Measurements from ENCODE around the gene KRTAP21-3.
"Not testable (repeated sequence)": the region's sequence is repeated elsewhere in the genome, so short reads cannot be mapped to it uniquely, and the experiment has no call there.

The KRTAP21-3 gene, protein sequence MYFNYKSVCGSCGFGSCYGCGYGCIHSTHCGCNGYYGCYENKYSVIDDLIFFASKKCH

DNA sequence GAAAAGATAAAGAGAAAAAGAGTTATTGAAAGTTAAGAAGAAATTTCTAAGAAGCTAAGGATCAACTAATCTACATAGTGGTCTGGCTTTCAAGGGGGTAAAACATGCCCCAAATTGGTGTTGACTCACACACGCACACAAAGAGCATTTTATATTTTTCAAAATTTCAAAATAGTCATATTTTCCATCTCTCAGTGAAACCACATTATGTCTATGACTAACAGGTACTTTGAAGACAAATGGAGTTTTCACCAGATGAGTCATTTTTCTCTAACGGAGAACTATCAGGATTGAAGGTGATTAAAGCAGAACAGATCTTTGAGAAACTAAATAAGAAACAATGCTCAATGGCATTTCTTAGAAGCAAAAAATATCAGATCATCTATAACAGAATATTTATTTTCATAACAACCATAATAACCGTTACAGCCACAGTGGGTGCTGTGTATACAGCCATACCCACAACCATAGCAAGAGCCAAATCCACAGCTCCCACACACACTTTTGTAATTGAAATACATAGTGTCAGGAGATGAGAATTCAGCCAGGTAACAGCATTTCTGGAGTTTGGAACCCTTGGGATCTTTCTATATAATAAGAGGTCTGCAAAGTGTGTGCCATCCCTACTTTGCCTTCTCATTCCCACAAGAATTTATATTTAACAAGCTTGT lies at the start of gene KRTAP21-3:
TSS of gene KRTAP21-3 (minus strand) at position 539 of the 671 bp plus-strand sequence. CDS start at position 521, 18 bp downstream.
- DNase-seq (ENCODE audit: low spot score in 2 of 2) = no peak
- Mint-ChIP-seq H3K4me1 (no peaks in the 10 kb centered on the region), H3K4me3 (no peak within 1 kb of the TSS), H3K9me3 (no peaks in the 10 kb centered on the region), H3K36me3 (ENCODE audit: insufficient read depth) (no peaks in the 10 kb centered on the region), H3K27ac (ENCODE audit: low read depth) (no peak within 1 kb of the TSS), H3K27me3 (no peaks in the 10 kb centered on the region)
- ATAC-seq (replicated peaks; ENCODE audit: extremely low read depth, poor library complexity, severe bottlenecking) = no peak

DNA sequence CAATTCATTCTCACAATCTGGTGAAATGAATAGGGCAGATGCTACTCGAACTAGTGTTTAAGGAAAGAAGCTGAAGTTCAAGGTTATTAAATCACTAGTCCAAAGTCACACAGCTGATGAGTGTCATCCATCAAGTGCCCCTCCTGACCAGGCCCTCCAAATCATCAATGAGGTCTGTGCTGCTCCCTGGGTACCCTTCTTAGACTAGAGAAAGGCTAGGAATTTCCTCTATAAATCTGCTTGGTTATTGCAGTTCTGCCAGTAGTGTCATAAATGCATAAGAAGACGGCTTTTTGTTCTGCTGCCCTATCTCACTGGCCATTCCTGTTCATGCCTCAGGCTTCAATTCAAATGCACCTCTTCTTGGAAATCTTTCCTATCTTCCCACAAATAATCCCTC lies 42.2 kb upstream of the KRTAP21-3 start:
- Mint-ChIP-seq H3K27ac (ENCODE audit: low read depth) (no peak overlapping the region), H3K36me3 (ENCODE audit: insufficient read depth) (no peaks in the 10 kb centered on the region), H3K9me3 (peaks cover 5% of the 10 kb centered on the region), H3K27me3 (peaks cover 11% of the 10 kb centered on the region), H3K4me1 (no peaks in the 10 kb centered on the region), H3K4me3 (no peak overlapping the region)
- ATAC-seq (replicated peaks; ENCODE audit: extremely low read depth, poor library complexity, severe bottlenecking) (no peak), DNase-seq (ENCODE audit: low spot score in 2 of 2) (no peak)

DNA sequence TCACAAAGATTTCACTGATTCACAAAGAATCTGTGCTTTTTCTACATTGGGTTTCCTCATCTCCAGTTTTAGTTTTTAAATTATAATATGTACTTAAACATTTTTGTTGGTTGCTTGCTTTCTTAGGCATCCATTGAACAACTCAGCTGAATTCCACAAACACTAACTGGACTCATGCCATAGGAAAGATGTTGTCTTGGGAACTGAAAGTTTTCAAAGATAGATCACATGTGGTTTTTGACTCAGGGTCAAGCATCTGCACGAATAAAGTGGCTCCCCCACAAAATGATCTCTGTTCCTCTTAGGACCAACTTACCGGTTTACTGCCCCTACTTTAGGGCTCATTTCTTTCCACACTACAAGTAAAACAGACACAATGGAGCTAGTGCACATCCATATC lies 39.7 kb upstream of the KRTAP21-3 start:
- H3K36me3 Mint-ChIP-seq (ENCODE audit: insufficient read depth) = no peaks in the 10 kb centered on the region
- H3K4me1 Mint-ChIP-seq = no peaks in the 10 kb centered on the region
- H3K27me3 Mint-ChIP-seq = peaks cover 13% of the 10 kb centered on the region
- ATAC-seq (replicated peaks; ENCODE audit: extremely low read depth, poor library complexity, severe bottlenecking) (no peak), DNase-seq (ENCODE audit: low spot score in 2 of 2) (no peak)
- H3K4me3 Mint-ChIP-seq = no peak overlapping the region
- peaks cover 5% of the 10 kb centered on the region for H3K9me3 Mint-ChIP-seq
- no peak overlapping the region for H3K27ac Mint-ChIP-seq (ENCODE audit: low read depth)

DNA sequence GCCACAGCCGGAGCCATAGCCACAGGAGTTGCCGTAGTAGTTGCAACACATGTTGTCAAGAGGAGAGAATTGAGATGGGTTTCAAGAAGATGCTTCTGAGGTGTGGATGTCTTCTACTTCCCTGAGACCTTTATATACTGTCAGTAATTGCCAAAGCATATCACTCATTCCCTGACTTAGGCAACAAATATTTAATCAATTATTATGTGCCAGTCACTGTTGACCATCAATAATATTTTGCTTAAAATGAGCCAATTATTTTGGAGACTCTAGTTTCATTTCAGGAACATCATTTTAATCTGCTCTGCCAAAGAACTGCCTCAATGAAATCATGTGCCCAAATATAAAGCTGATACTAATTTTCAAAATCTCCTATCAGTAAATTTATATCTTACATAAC lies 36.8 kb upstream of the KRTAP21-3 start, which contains the start of gene KRTAP21-1:
TSS of gene KRTAP21-1 (minus strand) at position 101 of the 400 bp plus-strand sequence. CDS start at position 51, 50 bp downstream.
- ATAC-seq (replicated peaks; ENCODE audit: extremely low read depth, poor library complexity, severe bottlenecking); H3K4me1 Mint-ChIP-seq; H3K27ac Mint-ChIP-seq (ENCODE audit: low read depth); DNase-seq (ENCODE audit: low spot score in 2 of 2); H3K36me3 Mint-ChIP-seq (ENCODE audit: insufficient read depth); H3K4me3 Mint-ChIP-seq: not testable (repeated sequence)
- Mint-ChIP-seq H3K27me3 (peaks cover 13% of the 10 kb centered on the region), H3K9me3 (peaks cover 10% of the 10 kb centered on the region)

GRCh38 chr21:30747159-30747558 lies 28.6 kb upstream of the KRTAP21-3 start, which contains the start of gene KRTAP21-2:
Gene KRTAP21-2, minus strand, starts transcription at chr21:30747259. Its CDS starts 57 bp downstream, at chr21:30747202.
- H3K27me3 Mint-ChIP-seq = no peaks in the 10 kb centered on the region
- no peak for ATAC-seq (replicated peaks; ENCODE audit: extremely low read depth, poor library complexity, severe bottlenecking)
- H3K4me3 Mint-ChIP-seq = no peak within 1 kb of the TSS
- H3K27ac Mint-ChIP-seq (ENCODE audit: low read depth) = no peak within 1 kb of the TSS
- H3K9me3 Mint-ChIP-seq = peaks cover 4% of the 10 kb centered on the region
- no peaks in the 10 kb centered on the region for H3K36me3 Mint-ChIP-seq (ENCODE audit: insufficient read depth)
- DNase-seq (ENCODE audit: low spot score in 2 of 2) = no peak
- no peaks in the 10 kb centered on the region for H3K4me1 Mint-ChIP-seq

DNA sequence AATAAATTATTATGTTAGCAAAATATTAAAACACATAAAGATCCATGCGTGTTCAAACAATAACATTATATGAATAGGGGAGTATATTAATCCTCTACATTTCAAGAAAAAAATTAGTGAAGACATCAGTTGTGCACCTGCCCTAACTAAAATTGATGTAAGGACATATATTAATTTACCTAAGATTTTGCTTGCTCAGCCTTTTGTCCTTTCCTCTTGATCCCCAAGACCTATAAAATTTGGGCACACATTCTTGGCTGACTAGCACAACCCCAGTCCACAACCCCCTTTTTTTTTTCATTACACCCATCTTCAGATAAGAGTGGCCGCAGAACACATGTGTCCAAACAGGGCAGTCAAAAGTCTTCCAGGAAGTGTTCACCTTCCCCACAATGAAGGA lies 21.9 kb upstream of the KRTAP21-3 start:
- ATAC-seq (replicated peaks; ENCODE audit: extremely low read depth, poor library complexity, severe bottlenecking) (no peak), DNase-seq (ENCODE audit: low spot score in 2 of 2) (no peak)
- no peaks in the 10 kb centered on the region for H3K36me3 Mint-ChIP-seq (ENCODE audit: insufficient read depth)
- no peak overlapping the region for H3K4me3 Mint-ChIP-seq
- no peak overlapping the region for H3K27ac Mint-ChIP-seq (ENCODE audit: low read depth)
- H3K4me1 Mint-ChIP-seq = no peaks in the 10 kb centered on the region
- H3K9me3 Mint-ChIP-seq = no peaks in the 10 kb centered on the region
- H3K27me3 Mint-ChIP-seq = no peaks in the 10 kb centered on the region

DNA sequence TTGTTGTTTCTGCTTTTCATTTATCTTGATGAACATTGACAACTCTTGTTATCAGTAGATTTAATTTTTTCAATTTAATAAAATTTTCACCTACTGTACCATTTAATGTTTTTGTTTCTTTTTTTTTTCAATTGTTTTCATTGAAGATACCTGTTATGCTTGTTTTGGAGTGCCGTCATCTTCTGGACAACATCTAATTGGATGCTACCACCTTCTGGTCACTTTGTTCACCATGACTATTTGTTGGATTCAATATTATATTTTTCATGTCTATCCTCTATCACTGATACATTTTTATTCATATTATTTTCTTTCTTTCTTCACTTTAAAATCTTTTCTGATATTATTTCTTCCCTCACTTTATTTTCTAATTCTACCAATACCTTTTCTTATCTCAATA lies 14.4 kb upstream of the KRTAP21-3 start:
- H3K4me3 Mint-ChIP-seq = no peak overlapping the region
- H3K27me3 Mint-ChIP-seq = no peaks in the 10 kb centered on the region
- no peaks in the 10 kb centered on the region for H3K4me1 Mint-ChIP-seq
- H3K27ac Mint-ChIP-seq (ENCODE audit: low read depth) = no peak overlapping the region
- DNase-seq (ENCODE audit: low spot score in 2 of 2) (no peak), ATAC-seq (replicated peaks; ENCODE audit: extremely low read depth, poor library complexity, severe bottlenecking) (no peak)
- peaks cover 10% of the 10 kb centered on the region for H3K9me3 Mint-ChIP-seq
- no peaks in the 10 kb centered on the region for H3K36me3 Mint-ChIP-seq (ENCODE audit: insufficient read depth)

DNA sequence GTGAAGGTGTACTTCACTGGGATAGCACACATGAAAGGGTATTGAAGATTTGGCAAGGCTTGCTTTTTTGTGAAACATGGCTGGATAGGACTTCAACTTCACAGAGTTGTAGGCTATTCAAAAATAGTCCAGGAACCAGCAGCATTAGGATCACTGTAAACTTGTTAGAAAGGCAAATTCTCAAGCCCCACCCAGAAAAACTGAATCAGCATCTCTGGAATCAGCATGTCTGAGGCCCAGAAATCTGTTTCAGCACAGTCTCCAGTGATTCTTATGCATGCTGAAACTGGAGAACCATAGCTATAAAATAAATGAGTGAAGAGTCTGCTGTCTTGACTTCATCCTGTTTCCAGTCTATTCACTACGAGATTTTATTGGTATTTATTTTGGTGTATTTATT lies 8.1 kb upstream of the KRTAP21-3 start:
- no peaks in the 10 kb centered on the region for H3K27me3 Mint-ChIP-seq
- H3K4me1 Mint-ChIP-seq = no peaks in the 10 kb centered on the region
- H3K4me3 Mint-ChIP-seq = no peak overlapping the region
- ATAC-seq (replicated peaks; ENCODE audit: extremely low read depth, poor library complexity, severe bottlenecking) (no peak), DNase-seq (ENCODE audit: low spot score in 2 of 2) (no peak)
- H3K9me3 Mint-ChIP-seq = peaks cover 23% of the 10 kb centered on the region
- no peak overlapping the region for H3K27ac Mint-ChIP-seq (ENCODE audit: low read depth)
- peaks cover 2% of the 10 kb centered on the region for H3K36me3 Mint-ChIP-seq (ENCODE audit: insufficient read depth)

DNA sequence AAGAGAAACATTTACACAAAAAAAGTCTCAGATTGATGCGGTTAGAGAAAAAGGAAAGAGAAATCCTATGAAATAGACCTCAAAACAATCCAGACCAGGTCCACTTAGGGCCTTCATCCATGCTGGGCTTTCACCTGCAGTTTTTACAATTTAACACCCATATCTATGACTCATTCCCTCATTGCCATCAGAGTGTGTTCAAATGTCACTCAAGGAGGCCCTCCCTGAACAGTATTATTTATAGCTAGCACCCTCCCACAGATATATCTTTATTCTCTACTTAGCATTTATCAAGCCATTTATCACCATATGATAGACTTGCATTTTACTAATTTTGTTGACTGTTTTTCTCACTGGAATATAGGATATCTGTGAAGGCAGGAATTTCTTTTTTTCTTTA lies 824 bp upstream of the KRTAP21-3 start:
- Mint-ChIP-seq H3K9me3 (no peaks in the 10 kb centered on the region), H3K27me3 (no peaks in the 10 kb centered on the region), H3K36me3 (ENCODE audit: insufficient read depth) (no peaks in the 10 kb centered on the region), H3K27ac (ENCODE audit: low read depth) (no peak overlapping the region), H3K4me3 (no peak overlapping the region), H3K4me1 (no peaks in the 10 kb centered on the region)
- ATAC-seq (replicated peaks; ENCODE audit: extremely low read depth, poor library complexity, severe bottlenecking) (no peak), DNase-seq (ENCODE audit: low spot score in 2 of 2) (no peak)

GRCh38 chr21:30717105-30717504 lies 1.5 kb downstream of the KRTAP21-3 start:
- Mint-ChIP-seq H3K9me3 (no peaks in the 10 kb centered on the region), H3K4me1 (no peaks in the 10 kb centered on the region), H3K27me3 (no peaks in the 10 kb centered on the region), H3K4me3 (no peak overlapping the region), H3K27ac (ENCODE audit: low read depth) (no peak overlapping the region), H3K36me3 (ENCODE audit: insufficient read depth) (no peaks in the 10 kb centered on the region)
- no peak for DNase-seq (ENCODE audit: low spot score in 2 of 2)
- no peak for ATAC-seq (replicated peaks; ENCODE audit: extremely low read depth, poor library complexity, severe bottlenecking)

DNA sequence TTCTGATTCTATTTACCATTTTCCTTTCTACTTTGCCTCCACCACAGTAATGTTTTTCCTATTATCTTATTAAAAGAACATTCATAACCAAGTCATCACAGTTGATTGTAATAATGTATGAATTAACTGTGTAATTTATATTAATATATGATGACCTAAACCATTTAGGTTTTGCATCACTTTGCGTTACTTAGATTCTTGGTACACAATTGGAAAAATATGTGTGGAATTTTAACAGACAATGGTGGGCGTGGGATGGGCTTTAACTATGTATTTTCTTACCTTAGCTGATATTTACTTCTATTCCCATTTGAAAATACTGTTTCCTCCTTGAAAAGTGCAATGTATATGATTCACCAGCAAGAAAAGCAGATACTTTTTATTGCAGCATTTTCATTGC lies 3.6 kb downstream of the KRTAP21-3 start:
- Mint-ChIP-seq H3K27me3 (no peaks in the 10 kb centered on the region), H3K4me3 (no peak overlapping the region), H3K9me3 (peaks cover 6% of the 10 kb centered on the region), H3K27ac (ENCODE audit: low read depth) (no peak overlapping the region), H3K36me3 (ENCODE audit: insufficient read depth) (no peaks in the 10 kb centered on the region), H3K4me1 (no peaks in the 10 kb centered on the region)
- no peak for ATAC-seq (replicated peaks; ENCODE audit: extremely low read depth, poor library complexity, severe bottlenecking)
- no peak for DNase-seq (ENCODE audit: low spot score in 2 of 2)

GRCh38 chr21:30714456-30714855 lies 4.1 kb downstream of the KRTAP21-3 start:
- no peaks in the 10 kb centered on the region for H3K27me3 Mint-ChIP-seq
- H3K4me3 Mint-ChIP-seq = no peak overlapping the region
- ATAC-seq (replicated peaks; ENCODE audit: extremely low read depth, poor library complexity, severe bottlenecking) (no peak), DNase-seq (ENCODE audit: low spot score in 2 of 2) (no peak)
- H3K36me3 Mint-ChIP-seq (ENCODE audit: insufficient read depth) = no peaks in the 10 kb centered on the region
- H3K27ac Mint-ChIP-seq (ENCODE audit: low read depth) = no peak overlapping the region
- no peaks in the 10 kb centered on the region for H3K4me1 Mint-ChIP-seq
- H3K9me3 Mint-ChIP-seq = peaks cover 6% of the 10 kb centered on the region

- Mint-ChIP-seq H3K27me3 (no peaks in the 10 kb centered on the region), H3K36me3 (ENCODE audit: insufficient read depth) (no peaks in the 10 kb centered on the region), H3K9me3 (peaks cover 6% of the 10 kb centered on the region), H3K4me1 (no peaks in the 10 kb centered on the region), H3K4me3 (no peak overlapping the region), H3K27ac (ENCODE audit: low read depth) (no peak overlapping the region)
- DNase-seq (ENCODE audit: low spot score in 2 of 2) = no peak
- no peak for ATAC-seq (replicated peaks; ENCODE audit: extremely low read depth, poor library complexity, severe bottlenecking)
Measured at GRCh38 chr21:30713766-30714165, 4.8 kb downstream of the KRTAP21-3 start.
